SH-SY5Y (cell line): Measurements from ENCODE around the gene SMARCD1.

Experiments
- GATA2 ChIP-seq: IDR thresholded peaks from 2 replicates; pipeline ENCODE4 v1.6.1; 2011; ENCODE audit warnings: mild to moderate bottlenecking, low read depth, low read length
- GATA3 ChIP-seq: IDR thresholded peaks from 2 replicates; pipeline ENCODE4 v1.6.1; 2011; ENCODE audit warnings: low read depth, mild to moderate bottlenecking, low read length, moderate library complexity

GRCh38 chr12:50123203-50123602 lies 38.1 kb downstream of the SMARCD1 start:
- TF ChIP-seq GATA2 (no peak), GATA3 (no peak)
